ENCODE measurements around the gene LRRC30.

DNA sequence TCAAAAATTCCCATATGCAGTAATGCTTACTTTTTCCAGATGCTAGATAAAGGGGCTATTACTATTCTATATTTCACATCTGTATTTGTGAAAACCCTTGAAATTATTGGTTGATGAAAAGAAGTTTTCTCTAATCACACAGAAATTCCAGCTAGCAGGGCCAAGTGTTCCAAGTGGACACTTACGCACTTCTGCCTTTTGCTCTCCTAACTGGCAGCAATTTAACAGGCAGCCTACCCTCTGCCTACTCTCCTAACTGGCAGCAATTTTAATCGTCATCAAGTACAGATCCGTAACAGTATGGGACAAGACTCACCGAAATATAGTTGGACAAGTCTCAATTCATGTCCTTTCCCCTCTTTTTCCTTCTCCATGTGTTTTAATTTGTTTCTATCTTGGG lies 12.0 kb downstream of the LRRC30 start:
- no peak for TF ChIP-seq RARB (CRISPR knock-in tag; IDR thresholded peaks at IDR 0.05)
- TF ChIP-seq, protein P1, sequence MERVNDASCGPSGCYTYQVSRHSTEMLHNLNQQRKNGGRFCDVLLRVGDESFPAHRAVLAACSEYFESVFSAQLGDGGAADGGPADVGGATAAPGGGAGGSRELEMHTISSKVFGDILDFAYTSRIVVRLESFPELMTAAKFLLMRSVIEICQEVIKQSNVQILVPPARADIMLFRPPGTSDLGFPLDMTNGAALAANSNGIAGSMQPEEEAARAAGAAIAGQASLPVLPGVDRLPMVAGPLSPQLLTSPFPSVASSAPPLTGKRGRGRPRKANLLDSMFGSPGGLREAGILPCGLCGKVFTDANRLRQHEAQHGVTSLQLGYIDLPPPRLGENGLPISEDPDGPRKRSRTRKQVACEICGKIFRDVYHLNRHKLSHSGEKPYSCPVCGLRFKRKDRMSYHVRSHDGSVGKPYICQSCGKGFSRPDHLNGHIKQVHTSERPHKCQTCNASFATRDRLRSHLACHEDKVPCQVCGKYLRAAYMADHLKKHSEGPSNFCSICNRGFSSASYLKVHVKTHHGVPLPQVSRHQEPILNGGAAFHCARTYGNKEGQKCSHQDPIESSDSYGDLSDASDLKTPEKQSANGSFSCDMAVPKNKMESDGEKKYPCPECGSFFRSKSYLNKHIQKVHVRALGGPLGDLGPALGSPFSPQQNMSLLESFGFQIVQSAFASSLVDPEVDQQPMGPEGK (CRISPR knock-in tag; IDR thresholded peaks at IDR 0.05; ENCODE audit: borderline replicate concordance): no peak
- no peak for TF ChIP-seq ZFP3 (CRISPR knock-in tag; IDR thresholded peaks at IDR 0.05)
- no peak for TF ChIP-seq ZNF8 (CRISPR knock-in tag; IDR thresholded peaks at IDR 0.05)
- TF ChIP-seq ZNF70 (CRISPR knock-in tag; IDR thresholded peaks at IDR 0.05): no peak
